Measurements from ENCODE around the gene TESK1. TPM values are rescaled to one million over a fixed set of nuclear protein-coding genes. Genes with fewer than 3 reads are reported as not detected.

TESK1 gene
- total and polyA plus RNA-seq, 2 experiments from 2014 or later = 6.8 to 10.7 TPM

DNA sequence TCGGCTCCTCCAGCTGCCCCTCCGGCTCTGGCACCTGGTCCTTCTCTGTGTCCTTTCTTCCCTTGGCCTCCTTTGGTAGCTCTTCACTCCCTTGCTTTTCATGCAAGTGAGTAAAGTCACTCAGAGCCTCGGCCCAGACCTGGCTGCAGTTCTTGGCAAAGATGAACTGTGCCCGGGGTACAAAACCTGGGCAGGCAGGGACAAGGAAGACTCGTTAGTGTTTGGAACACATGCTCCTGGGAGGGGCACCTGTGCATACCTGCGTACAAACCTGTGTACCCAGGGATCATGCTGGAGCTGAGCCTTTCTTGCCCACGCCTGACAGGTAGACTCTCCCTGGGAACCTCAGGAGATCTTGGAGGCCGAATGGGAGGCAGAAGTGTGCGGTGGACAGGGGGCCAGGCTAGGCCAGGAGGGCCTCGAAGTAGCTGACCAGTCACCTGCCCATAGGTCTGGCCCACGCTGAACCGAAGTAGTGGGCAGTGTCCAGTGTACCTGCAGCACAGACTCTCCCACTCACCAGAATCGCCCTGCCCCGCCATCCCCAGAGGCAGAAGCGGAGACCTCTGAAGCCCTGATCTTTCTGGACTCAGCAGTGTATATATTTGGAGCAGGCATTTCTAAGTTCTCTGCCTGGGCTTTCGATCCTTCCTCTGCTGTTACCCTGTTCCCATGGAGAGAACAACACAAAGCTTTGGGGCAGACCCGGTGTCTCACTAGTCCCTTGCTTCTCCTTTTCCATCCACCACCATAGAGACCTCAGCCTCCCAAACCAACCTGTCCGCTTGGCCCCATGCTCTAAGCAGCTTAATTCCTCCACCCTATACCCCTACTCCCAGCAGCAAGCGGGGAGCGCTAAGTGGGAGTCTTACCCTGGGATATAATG is 41.9 kb upstream of the TESK1 start:
- no peaks in the 10 kb centered on the region; the same call in 1 of the 2 replicates for H4K20me1 ChIP-seq (replicated peaks; ENCODE audit: insufficient read depth)
- no peaks in the 10 kb centered on the region for H3K9me3 Mint-ChIP-seq
- TF ChIP-seq POLR2AphosphoS5 (IDR thresholded peaks at IDR 0.05; ENCODE audit: low read depth) (no peak), ZNF331 (CRISPR knock-in tag; IDR thresholded peaks at IDR 0.05; ENCODE audit: low read depth) (no peak), CREB1 (CRISPR knock-in tag; IDR thresholded peaks at IDR 0.05; ENCODE audit: low read depth) (no peak), ZNF114 (CRISPR knock-in tag; IDR thresholded peaks at IDR 0.05) (no peak), STAT1 (IDR thresholded peaks at IDR 0.05; ENCODE audit: unreplicated experiment) (no peak), EZH2phosphoT487 (IDR thresholded peaks at IDR 0.05; ENCODE audit: unreplicated experiment) (no peak), EZH2 (IDR thresholded peaks at IDR 0.05; ENCODE audit: low read depth, unreplicated experiment) (no peak), NANOG (IDR thresholded peaks at IDR 0.05; ENCODE audit: borderline replicate concordance) (no peak), JUNB (IDR thresholded peaks at IDR 0.05; ENCODE audit: unreplicated experiment) (no peak)
- TF ChIP-seq, protein P1, sequence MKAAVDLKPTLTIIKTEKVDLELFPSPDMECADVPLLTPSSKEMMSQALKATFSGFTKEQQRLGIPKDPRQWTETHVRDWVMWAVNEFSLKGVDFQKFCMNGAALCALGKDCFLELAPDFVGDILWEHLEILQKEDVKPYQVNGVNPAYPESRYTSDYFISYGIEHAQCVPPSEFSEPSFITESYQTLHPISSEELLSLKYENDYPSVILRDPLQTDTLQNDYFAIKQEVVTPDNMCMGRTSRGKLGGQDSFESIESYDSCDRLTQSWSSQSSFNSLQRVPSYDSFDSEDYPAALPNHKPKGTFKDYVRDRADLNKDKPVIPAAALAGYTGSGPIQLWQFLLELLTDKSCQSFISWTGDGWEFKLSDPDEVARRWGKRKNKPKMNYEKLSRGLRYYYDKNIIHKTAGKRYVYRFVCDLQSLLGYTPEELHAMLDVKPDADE (IDR thresholded peaks at IDR 0.05) = no peak
- TF ChIP-seq, protein P2, sequence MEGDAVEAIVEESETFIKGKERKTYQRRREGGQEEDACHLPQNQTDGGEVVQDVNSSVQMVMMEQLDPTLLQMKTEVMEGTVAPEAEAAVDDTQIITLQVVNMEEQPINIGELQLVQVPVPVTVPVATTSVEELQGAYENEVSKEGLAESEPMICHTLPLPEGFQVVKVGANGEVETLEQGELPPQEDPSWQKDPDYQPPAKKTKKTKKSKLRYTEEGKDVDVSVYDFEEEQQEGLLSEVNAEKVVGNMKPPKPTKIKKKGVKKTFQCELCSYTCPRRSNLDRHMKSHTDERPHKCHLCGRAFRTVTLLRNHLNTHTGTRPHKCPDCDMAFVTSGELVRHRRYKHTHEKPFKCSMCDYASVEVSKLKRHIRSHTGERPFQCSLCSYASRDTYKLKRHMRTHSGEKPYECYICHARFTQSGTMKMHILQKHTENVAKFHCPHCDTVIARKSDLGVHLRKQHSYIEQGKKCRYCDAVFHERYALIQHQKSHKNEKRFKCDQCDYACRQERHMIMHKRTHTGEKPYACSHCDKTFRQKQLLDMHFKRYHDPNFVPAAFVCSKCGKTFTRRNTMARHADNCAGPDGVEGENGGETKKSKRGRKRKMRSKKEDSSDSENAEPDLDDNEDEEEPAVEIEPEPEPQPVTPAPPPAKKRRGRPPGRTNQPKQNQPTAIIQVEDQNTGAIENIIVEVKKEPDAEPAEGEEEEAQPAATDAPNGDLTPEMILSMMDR (conservative IDR thresholded peaks at IDR 0.05; ENCODE audit: low read depth in 2 of 2) = no peak
- TF ChIP-seq, protein P3, sequence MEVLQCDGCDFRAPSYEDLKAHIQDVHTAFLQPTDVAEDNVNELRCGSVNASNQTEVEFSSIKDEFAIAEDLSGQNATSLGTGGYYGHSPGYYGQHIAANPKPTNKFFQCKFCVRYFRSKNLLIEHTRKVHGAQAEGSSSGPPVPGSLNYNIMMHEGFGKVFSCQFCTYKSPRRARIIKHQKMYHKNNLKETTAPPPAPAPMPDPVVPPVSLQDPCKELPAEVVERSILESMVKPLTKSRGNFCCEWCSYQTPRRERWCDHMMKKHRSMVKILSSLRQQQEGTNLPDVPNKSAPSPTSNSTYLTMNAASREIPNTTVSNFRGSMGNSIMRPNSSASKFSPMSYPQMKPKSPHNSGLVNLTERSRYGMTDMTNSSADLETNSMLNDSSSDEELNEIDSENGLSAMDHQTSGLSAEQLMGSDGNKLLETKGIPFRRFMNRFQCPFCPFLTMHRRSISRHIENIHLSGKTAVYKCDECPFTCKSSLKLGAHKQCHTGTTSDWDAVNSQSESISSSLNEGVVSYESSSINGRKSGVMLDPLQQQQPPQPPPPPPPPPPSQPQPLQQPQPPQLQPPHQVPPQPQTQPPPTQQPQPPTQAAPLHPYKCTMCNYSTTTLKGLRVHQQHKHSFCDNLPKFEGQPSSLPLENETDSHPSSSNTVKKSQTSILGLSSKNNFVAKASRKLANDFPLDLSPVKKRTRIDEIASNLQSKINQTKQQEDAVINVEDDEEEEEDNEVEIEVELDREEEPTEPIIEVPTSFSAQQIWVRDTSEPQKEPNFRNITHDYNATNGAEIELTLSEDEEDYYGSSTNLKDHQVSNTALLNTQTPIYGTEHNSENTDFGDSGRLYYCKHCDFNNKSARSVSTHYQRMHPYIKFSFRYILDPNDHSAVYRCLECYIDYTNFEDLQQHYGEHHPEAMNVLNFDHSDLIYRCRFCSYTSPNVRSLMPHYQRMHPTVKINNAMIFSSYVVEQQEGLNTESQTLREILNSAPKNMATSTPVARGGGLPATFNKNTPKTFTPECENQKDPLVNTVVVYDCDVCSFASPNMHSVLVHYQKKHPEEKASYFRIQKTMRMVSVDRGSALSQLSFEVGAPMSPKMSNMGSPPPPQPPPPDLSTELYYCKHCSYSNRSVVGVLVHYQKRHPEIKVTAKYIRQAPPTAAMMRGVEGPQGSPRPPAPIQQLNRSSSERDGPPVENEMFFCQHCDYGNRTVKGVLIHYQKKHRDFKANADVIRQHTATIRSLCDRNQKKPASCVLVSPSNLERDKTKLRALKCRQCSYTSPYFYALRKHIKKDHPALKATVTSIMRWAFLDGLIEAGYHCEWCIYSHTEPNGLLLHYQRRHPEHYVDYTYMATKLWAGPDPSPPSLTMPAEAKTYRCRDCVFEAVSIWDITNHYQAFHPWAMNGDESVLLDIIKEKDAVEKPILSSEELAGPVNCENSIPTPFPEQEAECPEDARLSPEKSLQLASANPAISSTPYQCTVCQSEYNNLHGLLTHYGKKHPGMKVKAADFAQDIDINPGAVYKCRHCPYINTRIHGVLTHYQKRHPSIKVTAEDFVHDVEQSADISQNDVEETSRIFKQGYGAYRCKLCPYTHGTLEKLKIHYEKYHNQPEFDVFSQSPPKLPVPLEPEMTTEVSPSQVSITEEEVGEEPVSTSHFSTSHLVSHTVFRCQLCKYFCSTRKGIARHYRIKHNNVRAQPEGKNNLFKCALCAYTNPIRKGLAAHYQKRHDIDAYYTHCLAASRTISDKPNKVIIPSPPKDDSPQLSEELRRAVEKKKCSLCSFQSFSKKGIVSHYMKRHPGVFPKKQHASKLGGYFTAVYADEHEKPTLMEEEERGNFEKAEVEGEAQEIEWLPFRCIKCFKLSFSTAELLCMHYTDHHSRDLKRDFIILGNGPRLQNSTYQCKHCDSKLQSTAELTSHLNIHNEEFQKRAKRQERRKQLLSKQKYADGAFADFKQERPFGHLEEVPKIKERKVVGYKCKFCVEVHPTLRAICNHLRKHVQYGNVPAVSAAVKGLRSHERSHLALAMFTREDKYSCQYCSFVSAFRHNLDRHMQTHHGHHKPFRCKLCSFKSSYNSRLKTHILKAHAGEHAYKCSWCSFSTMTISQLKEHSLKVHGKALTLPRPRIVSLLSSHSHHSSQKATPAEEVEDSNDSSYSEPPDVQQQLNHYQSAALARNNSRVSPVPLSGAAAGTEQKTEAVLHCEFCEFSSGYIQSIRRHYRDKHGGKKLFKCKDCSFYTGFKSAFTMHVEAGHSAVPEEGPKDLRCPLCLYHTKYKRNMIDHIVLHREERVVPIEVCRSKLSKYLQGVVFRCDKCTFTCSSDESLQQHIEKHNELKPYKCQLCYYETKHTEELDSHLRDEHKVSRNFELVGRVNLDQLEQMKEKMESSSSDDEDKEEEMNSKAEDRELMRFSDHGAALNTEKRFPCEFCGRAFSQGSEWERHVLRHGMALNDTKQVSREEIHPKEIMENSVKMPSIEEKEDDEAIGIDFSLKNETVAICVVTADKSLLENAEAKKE (CRISPR knock-in tag; IDR thresholded peaks at IDR 0.05) = no peak
- TF ChIP-seq, protein P4, sequence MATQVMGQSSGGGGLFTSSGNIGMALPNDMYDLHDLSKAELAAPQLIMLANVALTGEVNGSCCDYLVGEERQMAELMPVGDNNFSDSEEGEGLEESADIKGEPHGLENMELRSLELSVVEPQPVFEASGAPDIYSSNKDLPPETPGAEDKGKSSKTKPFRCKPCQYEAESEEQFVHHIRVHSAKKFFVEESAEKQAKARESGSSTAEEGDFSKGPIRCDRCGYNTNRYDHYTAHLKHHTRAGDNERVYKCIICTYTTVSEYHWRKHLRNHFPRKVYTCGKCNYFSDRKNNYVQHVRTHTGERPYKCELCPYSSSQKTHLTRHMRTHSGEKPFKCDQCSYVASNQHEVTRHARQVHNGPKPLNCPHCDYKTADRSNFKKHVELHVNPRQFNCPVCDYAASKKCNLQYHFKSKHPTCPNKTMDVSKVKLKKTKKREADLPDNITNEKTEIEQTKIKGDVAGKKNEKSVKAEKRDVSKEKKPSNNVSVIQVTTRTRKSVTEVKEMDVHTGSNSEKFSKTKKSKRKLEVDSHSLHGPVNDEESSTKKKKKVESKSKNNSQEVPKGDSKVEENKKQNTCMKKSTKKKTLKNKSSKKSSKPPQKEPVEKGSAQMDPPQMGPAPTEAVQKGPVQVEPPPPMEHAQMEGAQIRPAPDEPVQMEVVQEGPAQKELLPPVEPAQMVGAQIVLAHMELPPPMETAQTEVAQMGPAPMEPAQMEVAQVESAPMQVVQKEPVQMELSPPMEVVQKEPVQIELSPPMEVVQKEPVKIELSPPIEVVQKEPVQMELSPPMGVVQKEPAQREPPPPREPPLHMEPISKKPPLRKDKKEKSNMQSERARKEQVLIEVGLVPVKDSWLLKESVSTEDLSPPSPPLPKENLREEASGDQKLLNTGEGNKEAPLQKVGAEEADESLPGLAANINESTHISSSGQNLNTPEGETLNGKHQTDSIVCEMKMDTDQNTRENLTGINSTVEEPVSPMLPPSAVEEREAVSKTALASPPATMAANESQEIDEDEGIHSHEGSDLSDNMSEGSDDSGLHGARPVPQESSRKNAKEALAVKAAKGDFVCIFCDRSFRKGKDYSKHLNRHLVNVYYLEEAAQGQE (IDR thresholded peaks at IDR 0.05; ENCODE audit: unreplicated experiment) = no peak
- ATAC-seq = peak; percentile 20; the same call in 2 of the 3 replicates
- H2AFZ ChIP-seq = peak overlapping the region; percentile 34; the same call in 1 of the 2 replicates
- H3K27ac ChIP-seq (ENCODE audit: low read depth) = no peak overlapping the region
- H3K27me3 ChIP-seq (ENCODE audit: insufficient read depth) = no peaks in the 10 kb centered on the region
- H3K4me3 ChIP-seq = no peak overlapping the region
- 0 out of 2 replicates have a peak overlapping the region, but pooled peaks have one; percentile 38 for H3K4me2 ChIP-seq
- H3K4me1 ChIP-seq (ENCODE audit: insufficient read depth) = no peaks in the 10 kb centered on the region
- H3K27ac Mint-ChIP-seq = no peak overlapping the region; the same call in 1 of the 2 replicates
- H3K36me3 ChIP-seq (ENCODE audit: insufficient read depth) = no peaks in the 10 kb centered on the region
- H3K4me1 Mint-ChIP-seq = peaks cover 12% of the 10 kb centered on the region
- H3K27me3 Mint-ChIP-seq (ENCODE audit: insufficient read depth, low read depth, poor library complexity) = peaks cover 12% of the 10 kb centered on the region
- no peaks in the 10 kb centered on the region for H3K9me2 ChIP-seq (ENCODE audit: insufficient read depth)
- no peaks in the 10 kb centered on the region for H3F3A ChIP-seq (replicated peaks; ENCODE audit: low read depth)
- no peak overlapping the region for H3K4me3 Mint-ChIP-seq
- no peak for DNase-seq (ENCODE audit: low spot score)
- no peaks in the 10 kb centered on the region for H3K79me2 ChIP-seq (replicated peaks; ENCODE audit: insufficient read depth)
- peaks cover 2% of the 10 kb centered on the region; the same call in 1 of the 3 replicates for H3K36me3 Mint-ChIP-seq (ENCODE audit: low read depth)
